Nucleus accumbens (tissue), 56 donors: ENCODE results near the gene UBXN4.
"Not testable (repeated sequence)": the region's sequence is repeated elsewhere in the genome, so short reads cannot be mapped to it uniquely, and the experiment has no call there.

Source experiments
- DNase-seq, 56 donors: peaks; one replicate each; lab custom pipeline; 2025; lab: John Stamatoyannopoulos, UW

UBXN4 gene

DNA sequence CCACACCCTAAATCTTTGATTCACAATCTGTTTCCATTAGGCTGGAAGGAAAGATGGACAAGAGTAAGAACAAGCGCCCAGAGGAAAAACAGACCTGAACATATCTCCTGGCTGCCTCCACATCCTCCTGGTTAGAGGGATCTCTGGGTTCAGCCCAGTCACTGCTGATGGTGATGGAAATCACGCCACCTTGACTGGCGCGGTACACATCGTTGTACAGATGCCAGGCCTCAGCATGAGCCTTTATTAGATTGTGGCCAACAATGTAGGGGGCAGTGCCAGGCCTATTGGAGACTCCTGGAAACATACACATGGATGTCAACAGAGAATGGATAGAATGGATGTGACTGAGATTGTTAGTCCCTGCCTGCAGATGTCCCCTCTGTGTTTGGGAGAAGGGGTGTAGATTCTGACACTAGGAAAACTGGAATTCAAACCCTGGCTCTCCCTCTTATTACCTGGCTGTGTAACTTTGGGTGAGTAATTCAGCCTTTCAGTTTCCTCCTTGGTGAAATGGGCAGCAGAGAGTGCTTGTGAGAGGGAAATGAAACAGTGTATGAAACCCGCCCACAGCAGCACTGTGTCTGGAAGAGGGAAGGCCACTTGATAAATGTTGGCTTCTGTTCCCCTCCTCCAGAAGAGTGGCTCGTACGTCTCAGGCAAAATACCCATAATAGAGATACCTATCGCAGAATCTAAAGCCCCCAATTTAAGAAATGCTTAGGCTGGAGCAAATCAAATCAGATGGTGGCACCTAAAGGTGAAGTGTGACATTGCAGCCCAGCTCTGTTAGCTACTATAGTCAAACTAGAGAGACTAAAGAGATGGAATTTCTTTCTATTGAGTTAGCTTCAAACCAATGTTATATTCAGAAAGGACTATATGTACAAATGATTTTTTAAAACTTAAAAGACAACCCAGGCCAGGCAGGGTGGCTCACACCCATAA is 59.1 kb downstream of the UBXN4 start:
- no peak for DNase-seq

DNA sequence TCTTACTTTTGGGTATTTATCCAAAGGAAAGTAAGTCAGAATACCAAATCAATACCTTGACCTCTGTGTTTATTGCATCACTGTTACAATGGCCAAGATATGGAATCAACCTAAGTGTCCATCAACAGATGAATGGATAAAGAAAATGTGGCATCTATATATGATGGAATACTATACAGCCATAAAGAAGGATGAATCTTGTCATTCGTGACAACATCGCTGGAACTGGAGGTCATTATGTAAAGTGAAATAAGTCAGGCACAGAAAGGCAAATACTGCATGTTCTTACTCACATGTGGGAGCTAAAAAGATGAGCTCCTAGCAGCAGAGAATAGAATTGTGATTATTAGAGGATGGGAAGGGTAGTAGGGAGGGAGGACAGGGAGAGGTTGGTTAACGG is 60.7 kb downstream of the UBXN4 start:
- no peak for DNase-seq

DNA sequence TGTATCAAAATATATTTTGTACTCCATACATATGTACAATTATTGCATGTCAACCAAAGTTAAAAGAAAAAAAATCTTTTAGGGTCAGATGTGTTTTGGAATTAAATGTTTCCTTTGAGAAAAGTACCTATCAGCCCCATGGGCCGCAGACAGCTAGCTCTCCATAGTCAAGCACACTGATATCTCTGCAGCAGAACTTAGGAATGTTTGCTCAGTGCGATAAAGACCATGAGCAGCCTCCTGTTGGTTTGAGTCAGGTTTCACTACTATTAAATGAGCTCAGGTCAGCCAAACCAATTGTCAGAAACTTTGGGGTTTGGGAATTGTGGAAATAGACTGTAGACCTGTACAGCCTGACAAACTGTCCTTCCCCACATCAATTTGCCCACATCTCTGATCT is 61.6 kb downstream of the UBXN4 start:
- DNase-seq, result no peak

DNA sequence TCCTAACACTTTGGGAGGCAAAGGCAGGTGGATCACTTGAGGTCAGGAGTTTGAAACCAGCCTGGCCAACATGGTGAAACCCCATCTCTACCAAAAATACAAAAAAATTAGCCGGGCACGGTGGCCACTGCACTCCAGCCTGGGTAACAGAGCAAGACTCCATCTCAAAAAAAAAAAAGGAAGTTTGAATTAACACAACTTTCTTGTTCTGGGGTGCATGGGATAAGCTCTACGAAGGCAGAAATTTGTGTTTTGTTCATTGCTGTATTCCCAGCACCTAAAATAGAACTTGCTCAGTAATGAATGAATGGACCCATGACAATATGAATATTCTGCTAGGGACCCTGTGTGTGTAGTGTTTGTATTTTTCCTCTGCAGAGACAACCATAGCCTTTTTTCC is 66.2 kb downstream of the UBXN4 start:
- not testable (repeated sequence) for DNase-seq

DNA sequence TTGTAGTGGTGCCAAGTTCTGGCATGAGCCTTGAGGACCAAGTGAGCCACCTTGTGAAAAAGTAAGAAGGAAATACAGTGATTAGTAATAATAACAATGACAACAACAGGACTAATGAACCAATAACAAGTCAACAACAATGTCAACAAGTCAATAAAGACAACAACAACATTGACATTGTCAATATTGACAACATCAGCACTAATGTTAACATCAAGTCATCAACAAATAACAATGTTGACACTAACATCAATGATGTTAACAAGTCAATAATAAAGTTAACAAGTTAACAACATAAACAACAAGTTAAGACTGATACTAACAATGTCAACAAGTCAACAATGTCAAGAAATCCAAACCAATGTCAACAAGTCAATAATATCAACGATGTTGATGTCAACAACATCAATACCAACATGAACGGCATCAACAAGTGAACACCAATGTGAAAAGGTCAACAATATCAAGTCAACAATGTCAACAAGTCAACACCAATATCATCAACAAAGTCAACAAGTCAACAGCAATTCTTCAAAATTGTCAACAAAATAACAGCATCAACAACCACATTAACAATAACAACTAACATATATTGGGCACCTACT is 71.4 kb downstream of the UBXN4 start:
- no peak for DNase-seq

DNA sequence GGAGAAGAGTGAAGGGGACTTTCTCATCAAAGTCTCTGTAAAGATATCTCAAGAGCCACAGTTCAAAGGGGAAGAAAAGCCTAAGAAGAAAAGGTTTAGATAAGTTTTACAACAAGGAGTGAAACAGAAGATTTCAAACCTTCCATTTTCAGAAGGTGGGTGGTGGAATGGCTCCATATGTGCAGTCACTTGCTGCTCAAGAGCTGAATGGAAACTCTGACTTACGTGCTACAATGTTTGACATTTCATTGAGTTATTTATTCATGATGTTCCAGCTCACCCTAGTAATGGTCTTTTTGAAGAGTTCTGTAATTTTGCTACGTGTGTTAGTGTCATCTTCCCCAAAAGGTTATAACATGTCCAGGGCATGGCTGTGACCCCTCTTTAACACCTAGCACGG is 73.6 kb downstream of the UBXN4 start:
- DNase-seq, result no peak

DNA sequence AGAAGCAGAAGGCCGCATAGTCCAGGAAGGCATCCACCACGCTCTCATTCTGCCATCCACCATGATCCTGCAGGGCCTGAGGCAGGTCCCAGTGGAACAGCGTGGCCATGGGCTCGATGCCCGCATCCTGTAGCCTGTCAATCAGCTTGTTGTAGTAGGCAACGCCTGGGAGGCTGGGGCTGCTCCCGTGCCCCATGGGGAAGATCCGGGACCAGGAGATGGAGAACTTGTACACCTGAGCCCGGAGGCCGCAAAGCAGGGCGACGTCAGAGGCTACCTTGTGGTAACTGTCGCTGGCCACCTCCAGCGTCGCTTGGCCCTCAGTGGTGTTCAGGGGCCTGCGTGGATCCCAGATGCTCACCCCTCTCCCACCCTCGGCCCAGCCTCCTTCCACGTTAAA is 75.8 kb downstream of the UBXN4 start:
- DNase-seq, result no peak

DNA sequence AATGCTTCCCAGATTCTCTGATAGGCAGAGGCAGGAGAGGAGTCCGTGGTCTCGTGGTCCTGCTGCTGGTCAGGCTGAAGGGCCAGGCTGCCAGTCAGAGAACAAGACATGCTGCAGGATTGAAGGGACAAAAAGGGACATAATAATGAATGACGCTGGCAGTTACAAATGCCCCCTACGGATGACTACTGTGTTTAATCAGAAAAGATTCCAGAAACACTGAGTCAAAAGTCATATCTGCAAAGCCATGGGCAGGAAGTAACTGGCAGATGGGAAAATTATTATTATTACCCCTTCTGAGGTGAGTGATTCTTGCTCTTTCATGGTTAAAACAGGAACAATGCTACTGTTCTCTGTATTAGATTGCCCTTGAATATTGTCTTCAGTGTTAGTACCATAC is 76.3 kb downstream of the UBXN4 start:
- DNase-seq, result no peak

DNA sequence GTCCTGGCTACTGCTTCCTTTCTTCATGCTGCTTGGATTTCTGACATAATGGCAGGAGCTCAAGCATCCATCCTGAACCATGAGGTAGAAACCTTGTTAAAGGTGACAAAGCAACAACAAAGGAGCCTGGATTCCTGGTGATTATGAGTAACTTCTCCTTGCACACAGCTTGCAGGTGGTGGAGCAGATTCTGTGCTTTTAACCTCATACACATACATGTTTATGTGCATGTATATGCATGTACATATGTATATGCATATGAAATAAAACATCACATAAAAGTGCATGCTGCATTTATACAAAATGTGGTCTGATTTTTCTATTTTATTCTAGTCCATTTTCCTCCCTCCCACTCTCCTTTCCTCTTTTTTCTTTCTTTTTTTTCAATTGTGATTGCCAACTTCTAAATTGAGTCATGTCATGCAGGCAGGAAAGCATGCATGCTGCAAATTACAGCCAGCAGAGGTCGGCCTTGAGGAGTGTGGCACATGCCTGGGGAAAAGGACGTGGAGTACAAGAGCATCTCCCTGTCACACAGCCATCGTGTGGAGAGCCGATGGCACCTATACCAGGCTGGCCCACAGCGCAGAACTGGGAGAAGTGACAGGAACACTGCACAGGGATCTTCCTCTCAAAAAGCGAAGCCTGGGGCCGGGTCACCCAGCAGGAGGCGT is 77.4 kb downstream of the UBXN4 start:
- no peak for DNase-seq

DNA sequence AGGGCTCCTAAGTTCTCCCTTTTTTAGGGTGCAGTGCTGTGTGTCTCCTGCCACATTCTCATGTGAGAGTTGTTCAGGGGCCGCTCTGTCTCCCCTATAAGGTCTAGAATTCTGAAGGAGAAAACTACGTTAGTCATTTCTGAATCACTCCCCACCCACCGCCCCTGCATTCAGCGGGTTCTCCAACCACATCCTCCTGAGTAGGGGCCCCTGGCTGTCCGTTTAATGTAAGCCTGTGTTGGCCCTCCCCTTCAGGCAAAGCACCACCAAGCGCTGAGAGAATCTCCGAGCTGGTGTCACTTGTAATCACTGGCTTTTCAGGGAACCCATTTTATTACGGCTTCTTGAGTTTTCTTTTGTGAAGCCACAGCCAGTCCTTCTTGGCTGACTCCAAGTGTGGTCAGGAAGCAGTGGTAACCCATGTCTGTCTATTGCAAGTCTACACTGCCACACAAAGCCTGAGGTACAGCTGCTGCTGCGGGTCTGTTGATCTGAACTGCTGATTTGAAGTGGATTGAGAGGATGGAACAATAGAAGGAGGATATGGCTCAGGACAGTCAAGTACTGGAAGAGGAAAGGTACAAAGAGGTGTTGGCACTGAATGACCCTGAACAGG is 78.5 kb downstream of the UBXN4 start:
- DNase-seq, result no peak

DNA sequence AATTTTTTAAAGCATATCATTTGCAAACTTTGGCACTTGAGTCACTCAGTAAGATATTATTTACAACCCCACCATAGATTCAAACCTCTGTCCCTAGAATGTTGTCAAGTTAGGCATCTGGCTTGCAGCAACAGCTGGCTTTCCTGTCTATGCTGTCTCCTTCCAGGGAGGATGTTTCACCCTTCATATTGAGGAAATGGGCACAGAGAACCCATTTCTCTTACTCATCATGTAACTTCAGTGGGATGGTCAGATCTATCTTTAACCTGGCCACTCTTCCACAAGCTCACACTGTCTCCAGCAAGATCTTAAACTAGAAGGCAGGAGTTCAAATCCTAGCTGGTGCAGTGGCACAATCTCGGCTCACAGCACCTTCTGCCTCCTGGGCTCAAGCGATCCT is 79.5 kb downstream of the UBXN4 start:
- no peak for DNase-seq

DNA sequence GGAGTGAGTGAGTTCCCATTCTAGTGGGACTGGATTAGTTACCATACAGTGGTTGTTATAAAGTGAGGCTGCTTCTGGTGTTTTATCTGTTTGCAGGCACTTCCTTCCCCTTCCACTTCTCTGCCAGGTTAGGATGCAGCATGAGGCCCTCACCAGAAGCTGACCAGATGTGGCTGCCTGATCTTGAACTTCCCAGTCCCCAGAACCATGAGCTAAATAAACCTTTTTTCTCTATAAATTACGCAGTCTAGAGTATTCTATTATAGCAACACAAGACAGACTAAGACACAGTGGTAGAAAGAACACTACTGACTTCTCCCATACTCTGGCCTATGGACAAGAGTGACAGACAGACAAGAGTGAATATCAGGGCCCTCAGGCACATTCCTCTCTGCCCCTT is 81.2 kb downstream of the UBXN4 start:
- DNase-seq, result no peak

DNA sequence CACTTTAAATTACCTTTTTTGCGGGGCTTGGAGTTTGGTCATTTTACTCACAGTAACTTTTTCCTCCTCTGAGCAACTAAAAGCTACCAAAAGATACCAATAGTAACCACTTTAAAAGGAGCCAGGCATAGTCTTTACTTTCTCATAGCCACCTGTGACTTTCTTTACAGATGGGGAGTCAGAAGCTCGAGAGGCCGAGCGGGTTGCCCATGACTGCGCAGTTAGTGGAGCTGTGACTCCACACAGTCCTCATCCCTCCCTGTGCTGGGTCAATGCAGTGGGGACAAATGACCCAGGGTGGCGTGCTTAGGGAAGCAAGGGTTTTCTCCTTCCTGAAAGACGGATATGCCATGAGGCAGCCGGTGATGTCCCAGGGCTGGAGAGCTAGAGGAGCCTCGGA is 83.5 kb downstream of the UBXN4 start:
- DNase-seq, result no peak

DNA sequence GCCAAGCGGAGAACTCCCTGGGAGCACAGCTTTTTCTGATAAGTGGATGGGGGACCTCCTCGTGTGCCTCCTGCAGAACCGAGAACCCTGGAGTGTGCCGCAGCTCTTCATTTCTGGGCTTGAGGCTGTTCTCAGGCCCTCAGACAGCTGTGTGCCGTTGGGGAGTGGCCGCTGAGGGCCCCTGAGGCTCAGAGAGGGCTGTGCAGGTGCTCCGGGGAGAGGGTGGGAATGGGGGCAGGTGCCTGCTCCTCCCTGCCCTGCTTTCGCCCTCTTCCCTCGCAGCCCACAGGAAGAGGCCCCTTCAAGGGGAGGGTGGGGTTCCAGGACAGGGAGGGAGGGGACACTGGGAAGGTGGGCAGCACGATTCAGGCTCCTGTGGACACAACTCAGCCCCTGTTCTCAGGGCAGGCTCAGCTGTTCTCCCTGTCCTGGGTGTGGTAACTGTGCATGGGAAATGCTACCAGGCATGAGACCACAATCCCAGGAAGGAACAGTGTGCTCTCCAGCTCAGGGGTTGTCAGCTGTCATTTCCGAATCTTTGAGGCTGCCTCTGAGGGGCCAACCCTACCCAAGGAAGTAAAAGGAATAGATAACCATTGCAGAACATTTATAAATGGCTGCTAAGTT is 84.0 kb downstream of the UBXN4 start:
- DNase-seq, result no peak

DNA sequence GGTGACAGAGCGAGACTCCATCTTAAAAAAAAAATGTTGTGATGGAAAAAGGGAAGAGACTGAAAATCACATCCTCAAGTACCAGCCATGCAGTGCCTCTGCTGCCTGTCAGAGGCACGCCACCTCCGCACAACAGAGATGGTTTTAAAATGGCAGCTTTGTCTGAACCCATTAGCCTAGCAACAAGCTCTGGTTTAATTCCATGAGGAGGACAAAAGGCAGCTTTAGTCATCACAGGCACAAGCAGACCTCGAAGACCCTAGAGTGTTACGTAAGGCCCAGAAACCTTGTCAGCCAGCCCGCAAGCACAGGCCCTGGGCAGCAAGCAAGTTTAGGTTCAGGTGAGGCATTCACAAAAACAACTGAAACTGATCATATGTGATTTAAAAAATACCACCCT is 84.9 kb downstream of the UBXN4 start:
- no peak for DNase-seq

DNA sequence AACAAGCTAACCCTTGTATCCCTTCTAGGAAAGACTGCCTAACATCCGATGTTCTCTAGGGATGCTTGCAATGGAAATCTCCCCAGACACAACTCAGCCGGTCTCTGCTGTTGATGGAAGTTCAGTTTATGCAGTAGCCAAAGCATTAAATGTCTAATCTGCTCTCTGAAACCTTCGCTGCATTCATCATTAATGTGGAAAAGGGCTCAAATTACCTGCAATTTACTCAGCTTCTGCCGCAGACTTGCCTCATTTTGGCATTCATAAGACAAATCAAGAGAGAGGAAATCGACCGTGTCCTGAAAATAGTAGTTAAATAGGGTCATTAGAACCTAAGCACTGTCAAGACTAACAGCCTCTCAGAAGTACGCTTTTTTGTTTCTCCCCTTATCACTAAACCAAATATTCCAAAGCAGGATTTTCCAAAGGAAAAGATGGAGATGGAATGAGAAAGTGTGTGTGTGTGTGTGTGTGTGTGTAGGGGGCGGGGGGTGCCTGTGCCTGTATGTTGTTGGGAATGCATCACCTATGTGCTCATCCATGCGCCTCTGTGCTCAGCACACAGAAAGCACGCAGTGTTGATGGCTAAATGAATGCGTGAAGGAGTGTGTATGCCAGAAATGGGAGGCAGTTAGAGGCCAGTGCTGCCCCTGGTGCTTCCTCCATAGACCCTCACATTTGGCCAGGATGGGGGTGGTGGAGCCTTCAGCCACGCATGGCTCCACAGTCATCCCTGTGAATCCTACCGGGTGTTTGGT is 87.9 kb downstream of the UBXN4 start:
- DNase-seq, result no peak

DNA sequence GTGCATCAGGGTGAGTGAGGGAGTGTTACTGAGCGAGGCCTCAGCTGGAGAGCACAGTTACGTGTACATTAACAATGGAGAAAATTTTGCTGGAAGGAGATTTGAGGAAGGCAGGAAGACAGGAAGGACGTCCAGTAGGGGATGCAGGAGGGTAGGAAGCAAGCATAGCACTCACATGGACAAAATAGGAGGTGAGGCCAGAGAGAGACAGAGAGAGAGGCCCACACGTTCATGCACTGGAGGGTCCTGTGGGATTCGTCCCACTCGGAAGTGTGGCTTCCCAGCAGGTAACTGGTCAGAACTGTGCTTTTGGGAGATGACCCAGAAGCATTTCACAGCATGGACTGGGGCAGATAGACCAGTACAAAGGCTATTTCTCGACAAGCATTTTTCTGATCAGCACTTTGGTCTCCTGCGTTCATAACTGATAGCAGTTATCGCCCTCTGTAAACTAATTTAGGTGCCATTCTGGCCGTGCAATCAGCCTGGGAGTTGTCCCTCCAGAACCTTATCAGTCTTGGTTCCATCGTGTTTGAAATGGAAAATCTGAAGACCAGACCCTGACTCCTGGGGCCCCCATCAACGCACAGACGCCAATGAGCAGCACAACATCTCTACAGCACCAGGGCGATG is 89.6 kb downstream of the UBXN4 start:
- no peak for DNase-seq

DNA sequence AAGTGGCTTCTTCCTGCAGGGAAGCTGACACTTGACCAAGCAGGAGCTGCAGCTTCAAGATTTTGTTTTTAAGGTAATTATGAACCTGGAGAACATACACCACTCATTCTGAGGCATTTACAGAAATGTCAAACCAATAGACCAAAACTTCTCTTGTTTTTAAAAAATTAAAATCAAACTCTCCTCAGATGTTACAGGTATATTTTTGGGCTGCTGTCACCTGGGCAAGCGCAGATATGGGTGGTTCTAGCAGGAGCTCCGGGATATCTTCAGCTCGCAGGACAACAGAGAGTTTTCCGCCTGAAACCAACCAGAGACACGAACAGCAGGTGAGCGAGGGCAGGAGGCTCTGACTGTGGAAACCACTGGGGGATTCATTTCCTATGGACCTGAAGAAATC is 91.2 kb downstream of the UBXN4 start:
- no peak for DNase-seq
